Progenitor cell of endocrine pancreas (in vitro differentiated cells): ENCODE measurements around the gene RRAD. TPM values are rescaled to one million over a fixed set of nuclear protein-coding genes. Genes with fewer than 3 reads are reported as not detected.

Experiments
- DNase-seq: peaks from one replicate; pipeline ENCODE4 v3.0.0; 2021; ENCODE audit warnings: low spot score; ENCODE audit not compliant: unreplicated experiment
- H3K27ac Mint-ChIP-seq: 2 replicates; pipeline ENCODE4 v1.8.0; 2021; ENCODE audit warnings: mild to moderate bottlenecking, moderate library complexity, mixed read lengths
- H3K27me3 Mint-ChIP-seq: 2 replicates; pipeline ENCODE4 v1.8.0; 2021; ENCODE audit warnings: mixed read lengths
- H3K36me3 Mint-ChIP-seq: 2 replicates; pipeline ENCODE4 v1.8.0; 2022; ENCODE audit warnings: mixed read lengths; ENCODE audit not compliant: insufficient read depth
- H3K4me1 Mint-ChIP-seq: 2 replicates; pipeline ENCODE4 v1.8.0; 2021; ENCODE audit warnings: low read depth, mixed read lengths
- H3K4me3 Mint-ChIP-seq: 2 replicates; pipeline ENCODE4 v1.8.0; 2021; ENCODE audit warnings: low read depth, mild to moderate bottlenecking, moderate library complexity, mixed read lengths
- H3K9me3 Mint-ChIP-seq: 2 replicates; pipeline ENCODE4 v1.8.0; 2021; ENCODE audit warnings: low read depth, mixed read lengths
- CTCF ChIP-seq: fragments of 200-600 bp; sonication (generic); IDR thresholded peaks from one replicate; pipeline ENCODE4 v1.5.0; 2021; ENCODE audit warnings: antibody characterized with exemption, mild to moderate bottlenecking; ENCODE audit not compliant: unreplicated experiment
- total RNA-seq: library from RNA; stranded (reverse); gene quantifications from 2 replicates; pipeline ENCODE4 v1.2.1, GENCODE V29; 2021

RRAD gene
- total RNA-seq, 1 donor from 2014 or later, result 0.36 TPM

- DNase-seq, result no peak
- Mint-ChIP-seq H3K4me3 (no peak overlapping the region), H3K4me1 (peaks cover 2% of the 10 kb centered on the region), H3K27ac (no peak overlapping the region), H3K9me3 (no peaks in the 10 kb centered on the region), H3K36me3 (no peaks in the 10 kb centered on the region), H3K27me3 (peaks cover 57% of the 10 kb centered on the region)
- TF ChIP-seq CTCF, result no peak
These were observed 4.2 kb downstream of the RRAD start for GRCh38 chr16:66920924-66921680.

GRCh38 chr16:66920299-66920590 lies 5.1 kb downstream of the RRAD start:
- no peak for DNase-seq
- Mint-ChIP-seq H3K27me3 (peaks cover 54% of the 10 kb centered on the region), H3K36me3 (no peaks in the 10 kb centered on the region), H3K27ac (no peak overlapping the region), H3K4me3 (no peak overlapping the region), H3K9me3 (no peaks in the 10 kb centered on the region), H3K4me1 (peaks cover 2% of the 10 kb centered on the region)
- no peak for TF ChIP-seq CTCF

GRCh38 chr16:66919569-66920298 lies 5.6 kb downstream of the RRAD start:
- H3K36me3 Mint-ChIP-seq, result no peaks in the 10 kb centered on the region
- no peak for DNase-seq
- H3K4me3 Mint-ChIP-seq, result no peak overlapping the region
- no peak for TF ChIP-seq CTCF
- no peaks in the 10 kb centered on the region for H3K9me3 Mint-ChIP-seq
- H3K27me3 Mint-ChIP-seq, result peaks cover 57% of the 10 kb centered on the region
- H3K4me1 Mint-ChIP-seq, result peaks cover 2% of the 10 kb centered on the region
- H3K27ac Mint-ChIP-seq, result no peak overlapping the region

GRCh38 chr16:66918803-66919568 lies 6.3 kb downstream of the RRAD start, which contains the start of gene CDH16:
TSS of gene CDH16 (minus strand) at chr16:66918885. CDS start at chr16:66918065, 820 bp downstream.
- DNase-seq, result no peak

More at GRCh38 chr16:66918803-66919568, 6.3 kb downstream of the RRAD start, which contains the start of gene CDH16:
- no peaks in the 10 kb centered on the region for H3K9me3 Mint-ChIP-seq
- H3K36me3 Mint-ChIP-seq, result no peaks in the 10 kb centered on the region
- H3K27me3 Mint-ChIP-seq, result peaks cover 56% of the 10 kb centered on the region
- peaks cover 2% of the 10 kb centered on the region for H3K4me1 Mint-ChIP-seq
- no peak for TF ChIP-seq CTCF
- H3K27ac Mint-ChIP-seq, result no peak within 1 kb of the TSS
- H3K4me3 Mint-ChIP-seq, result no peak within 1 kb of the TSS
